HepG2 (cell line): ENCODE measurements around the gene CEP131.

Experiments used
- CTCF ChIP-seq: sonication (generic); formaldehyde crosslinking; IDR thresholded peaks from 2 replicates; pipeline ENCODE4 v1.5.0; 2020; ENCODE audit warnings: mild to moderate bottlenecking, missing genetic modification reagents, moderate library complexity
- NR2F6 ChIP-seq, 2 experiments: IDR thresholded peaks; 2 replicates each; pipeline ENCODE4 v1.6.1; 2016; ENCODE audit warnings: antibody characterized with exemption in 1 of 2, mild to moderate bottlenecking in 1 of 2
- POLR2A ChIP-seq, 2 experiments: IDR thresholded peaks; 2 replicates each; pipeline ENCODE4 v1.6.1; 2011; ENCODE audit warnings: low read depth in 2 of 2, low read length in 2 of 2, mild to moderate bottlenecking in 1 of 2, moderate library complexity in 1 of 2; ENCODE audit not compliant: insufficient read depth in 1 of 2
- SMC3 ChIP-seq: IDR thresholded peaks from 2 replicates; pipeline ENCODE4 v1.6.1; 2011; ENCODE audit warnings: low read length, improper control_type of control experiment
- ZFP41 ChIP-seq: sonication (generic); formaldehyde crosslinking; IDR thresholded peaks from 2 replicates; pipeline ENCODE4 v1.4.0; 2020; ENCODE audit warnings: mild to moderate bottlenecking, missing genetic modification reagents, borderline replicate concordance
- ZNF263 ChIP-seq: sonication (generic); formaldehyde crosslinking; IDR thresholded peaks from 2 replicates; pipeline ENCODE4 v1.4.0; 2020; ENCODE audit warnings: missing genetic modification reagents
- ZNF788 ChIP-seq: sonication (generic); formaldehyde crosslinking; IDR thresholded peaks from 2 replicates; pipeline ENCODE4 v1.5.0; 2020; ENCODE audit warnings: mild to moderate bottlenecking, missing genetic modification reagents, borderline replicate concordance
- TF ChIP-seq, protein P1 (sequence below): IDR thresholded peaks from 2 replicates; pipeline ENCODE4 v1.6.1; 2018; ENCODE audit warnings: missing genetic modification reagents

- TF ChIP-seq ZNF788: no peak
- TF ChIP-seq CTCF (CRISPR knock-in tag): no peak
- TF ChIP-seq ZNF263: no peak
- TF ChIP-seq, protein P1, sequence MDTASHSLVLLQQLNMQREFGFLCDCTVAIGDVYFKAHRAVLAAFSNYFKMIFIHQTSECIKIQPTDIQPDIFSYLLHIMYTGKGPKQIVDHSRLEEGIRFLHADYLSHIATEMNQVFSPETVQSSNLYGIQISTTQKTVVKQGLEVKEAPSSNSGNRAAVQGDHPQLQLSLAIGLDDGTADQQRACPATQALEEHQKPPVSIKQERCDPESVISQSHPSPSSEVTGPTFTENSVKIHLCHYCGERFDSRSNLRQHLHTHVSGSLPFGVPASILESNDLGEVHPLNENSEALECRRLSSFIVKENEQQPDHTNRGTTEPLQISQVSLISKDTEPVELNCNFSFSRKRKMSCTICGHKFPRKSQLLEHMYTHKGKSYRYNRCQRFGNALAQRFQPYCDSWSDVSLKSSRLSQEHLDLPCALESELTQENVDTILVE (CRISPR knock-in tag): no peak
- TF ChIP-seq ZFP41 (CRISPR knock-in tag): no peak
- TF ChIP-seq POLR2A (IDR thresholded peaks at IDR 0.05; ENCODE audit: insufficient read depth in 1 of 2, low read depth in 2 of 2, low read length in 2 of 2): no peak
- TF ChIP-seq NR2F6 (IDR thresholded peaks at IDR 0.05): no peak
- no peak; the same call in 1 of the 2 replicates for TF ChIP-seq NR2F6 (CRISPR knock-in tag; IDR thresholded peaks at IDR 0.05)
- no peak for TF ChIP-seq SMC3
Measured at GRCh38 chr17:81171941-81172340, 50.8 kb downstream of the CEP131 start.
